ENCODE data around the gene ADCY3. TPM values are rescaled to one million over a fixed set of nuclear protein-coding genes. Genes with fewer than 3 reads are reported as not detected.

Gene ADCY3
- total RNA-seq, 1 experiment from 2014 or later = 50.3 TPM

GRCh38 chr2:24955232-24955631 lies 35.2 kb upstream of the ADCY3 start:
- POLR2A ChIA-PET = interaction anchor here (0.6 to 1.1 kb wide), 2 partner anchors 14 kb away, joined by 3 to 4 read pairs; no protein-coding TSS in a partner anchor
- H3K36me3 Mint-ChIP-seq (ENCODE audit: insufficient read depth, unreplicated experiment) = peaks cover 80% of the 10 kb centered on the region
- CTCF ChIA-PET = no interaction called here
- H3K27ac Mint-ChIP-seq (ENCODE audit: low read depth, unreplicated experiment) = no peak overlapping the region
- no peaks in the 10 kb centered on the region for H3K27me3 Mint-ChIP-seq (ENCODE audit: insufficient read depth, unreplicated experiment)
- no peak for DNase-seq (ENCODE audit: unreplicated experiment)
- intact Hi-C loops (cut with micrococcal nuclease) = no loop called here
- no peak for TF ChIP-seq CTCF (IDR thresholded peaks at IDR 0.05; ENCODE audit: unreplicated experiment)
- H3K4me3 Mint-ChIP-seq (ENCODE audit: unreplicated experiment) = no peak overlapping the region
- peaks cover 8% of the 10 kb centered on the region for H3K4me1 Mint-ChIP-seq (ENCODE audit: insufficient read depth, unreplicated experiment)
- no TSS peak for BruUV-seq (replicated peaks)
- peaks cover 10% of the 10 kb centered on the region for H3K9me3 Mint-ChIP-seq (ENCODE audit: unreplicated experiment)

- DNase-seq (ENCODE audit: unreplicated experiment) = no peak
- H3K4me1 Mint-ChIP-seq (ENCODE audit: insufficient read depth, unreplicated experiment) = peaks cover 6% of the 10 kb centered on the region
- ChIA-PET CTCF (interaction anchor here (0.7 kb wide), 3 partner anchors 90 to 420 kb away, joined by 3 read pairs; no protein-coding TSS in a partner anchor), POLR2A (no interaction called here)
- intact Hi-C loops (cut with micrococcal nuclease) = no loop called here
- H3K4me3 Mint-ChIP-seq (ENCODE audit: unreplicated experiment) = no peak overlapping the region
- no peaks in the 10 kb centered on the region for H3K27me3 Mint-ChIP-seq (ENCODE audit: insufficient read depth, unreplicated experiment)
- no peak for TF ChIP-seq CTCF (IDR thresholded peaks at IDR 0.05; ENCODE audit: unreplicated experiment)
- H3K9me3 Mint-ChIP-seq (ENCODE audit: unreplicated experiment) = peaks cover 3% of the 10 kb centered on the region
- peaks cover 50% of the 10 kb centered on the region for H3K36me3 Mint-ChIP-seq (ENCODE audit: insufficient read depth, unreplicated experiment)
- no TSS peak for BruUV-seq (replicated peaks)
- H3K27ac Mint-ChIP-seq (ENCODE audit: low read depth, unreplicated experiment) = no peak overlapping the region
Measured at GRCh38 chr2:24950102-24950501, 30.1 kb upstream of the ADCY3 start.

DNA sequence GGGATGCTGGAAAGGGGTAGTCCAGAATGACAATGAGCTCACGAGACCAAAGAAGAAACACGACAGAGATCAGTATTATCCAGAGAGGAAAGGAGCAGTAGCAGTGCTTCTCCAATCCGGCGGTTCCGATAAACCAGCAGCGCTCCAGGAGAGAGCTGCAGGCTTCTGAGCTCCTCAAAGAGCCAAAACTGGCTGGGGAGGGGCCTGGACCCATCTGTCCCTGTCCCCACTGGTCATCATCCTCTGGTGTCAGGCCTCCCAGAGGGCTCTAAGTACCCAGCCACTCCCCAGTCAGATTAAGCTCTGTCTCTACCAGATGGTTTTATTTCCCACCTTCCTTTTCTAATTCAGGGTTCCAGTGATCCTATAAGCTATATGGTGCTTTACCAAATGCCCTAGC lies 28.5 kb upstream of the ADCY3 start:
- Mint-ChIP-seq H3K4me3 (ENCODE audit: unreplicated experiment) (no peak overlapping the region), H3K36me3 (ENCODE audit: insufficient read depth, unreplicated experiment) (peaks cover 35% of the 10 kb centered on the region), H3K4me1 (ENCODE audit: insufficient read depth, unreplicated experiment) (peaks cover 6% of the 10 kb centered on the region), H3K9me3 (ENCODE audit: unreplicated experiment) (no peaks in the 10 kb centered on the region), H3K27me3 (ENCODE audit: insufficient read depth, unreplicated experiment) (no peaks in the 10 kb centered on the region), H3K27ac (ENCODE audit: low read depth, unreplicated experiment) (no peak overlapping the region)
- DNase-seq (ENCODE audit: unreplicated experiment) = no peak
- no TSS peak for BruUV-seq (replicated peaks)
- TF ChIP-seq CTCF (IDR thresholded peaks at IDR 0.05; ENCODE audit: unreplicated experiment) = no peak
- ChIA-PET CTCF (interaction anchor here (0.7 kb wide), 1 partner anchor 539 kb away, joined by 3 read pairs; no protein-coding TSS in a partner anchor), POLR2A (interaction anchor here (1.4 kb wide), 1 partner anchor 9 kb away, joined by 5 read pairs; no protein-coding TSS in a partner anchor)
- intact Hi-C loops (cut with micrococcal nuclease) = no loop called here

GRCh38 chr2:24947561-24948157 lies 27.6 kb upstream of the ADCY3 start:
- Mint-ChIP-seq H3K4me1 (ENCODE audit: insufficient read depth, unreplicated experiment) (peaks cover 6% of the 10 kb centered on the region), H3K36me3 (ENCODE audit: insufficient read depth, unreplicated experiment) (peaks cover 34% of the 10 kb centered on the region), H3K9me3 (ENCODE audit: unreplicated experiment) (no peaks in the 10 kb centered on the region), H3K27ac (ENCODE audit: low read depth, unreplicated experiment) (no peak overlapping the region), H3K4me3 (ENCODE audit: unreplicated experiment) (no peak overlapping the region), H3K27me3 (ENCODE audit: insufficient read depth, unreplicated experiment) (no peaks in the 10 kb centered on the region)
- TF ChIP-seq CTCF (IDR thresholded peaks at IDR 0.05; ENCODE audit: unreplicated experiment) = no peak
- no peak for DNase-seq (ENCODE audit: unreplicated experiment)
- POLR2A ChIA-PET = interaction anchor here (1.4 kb wide), 1 partner anchor 9 kb away, joined by 5 read pairs; no protein-coding TSS in a partner anchor
- CTCF ChIA-PET = no interaction called here
- no TSS peak for BruUV-seq (replicated peaks)
- intact Hi-C loops (cut with micrococcal nuclease) = no loop called here
